HG03558 (cell line): ENCODE data around the gene SDHD.

Source experiments
- ATAC-seq: cut with Tn5 transposase; IDR thresholded peaks from one replicate; pipeline ENCODE4 v1.9.1; 2021; ENCODE audit warnings: moderate number of reproducible peaks; ENCODE audit not compliant: unreplicated experiment; ENCODE audit errors: extremely low read depth

Gene SDHD

GRCh38 chr11:112097734-112098528 lies 11.3 kb downstream of the SDHD start:
- ATAC-seq: no peak

DNA sequence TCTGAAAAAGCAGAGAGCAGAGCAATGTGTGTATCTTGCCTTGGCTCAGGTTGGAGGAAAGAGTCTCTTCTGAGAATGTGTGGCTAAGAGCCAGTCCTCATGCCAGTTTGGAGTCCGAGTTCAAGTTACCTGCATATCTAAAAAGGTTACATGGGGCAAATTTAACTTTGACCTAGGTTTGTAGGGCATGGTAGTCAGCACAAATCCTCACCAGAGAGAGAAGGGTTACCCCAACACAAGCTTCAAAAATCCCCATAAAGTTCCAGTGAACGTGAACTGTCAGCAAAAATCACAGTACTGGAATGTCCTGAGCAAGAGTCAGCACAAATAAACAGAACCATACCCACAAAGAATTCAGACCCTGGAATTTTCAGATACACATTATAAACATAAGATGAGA lies 13.8 kb downstream of the SDHD start:
- no peak for ATAC-seq

- ATAC-seq: no peak
Measured at GRCh38 chr11:112103446-112103845, 16.8 kb downstream of the SDHD start.

DNA sequence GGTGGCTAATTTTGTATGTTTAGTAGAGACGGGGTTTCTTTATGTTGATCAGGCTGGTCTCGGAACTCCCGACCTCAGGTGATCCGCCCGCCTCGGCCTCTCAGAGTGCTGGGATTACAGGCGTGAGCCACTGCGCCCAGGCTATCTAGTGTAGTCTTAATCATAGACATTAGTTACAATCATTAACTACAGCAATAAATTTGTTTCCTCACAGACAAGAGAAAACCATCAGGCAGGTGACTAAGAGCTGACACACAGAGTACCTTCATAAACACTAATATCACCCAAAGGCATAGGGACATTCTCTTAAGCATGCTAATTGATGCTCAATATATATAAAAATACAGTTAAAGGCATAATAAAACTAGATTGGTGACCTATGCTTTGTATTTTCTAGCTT lies 19.4 kb downstream of the SDHD start:
- no peak for ATAC-seq

DNA sequence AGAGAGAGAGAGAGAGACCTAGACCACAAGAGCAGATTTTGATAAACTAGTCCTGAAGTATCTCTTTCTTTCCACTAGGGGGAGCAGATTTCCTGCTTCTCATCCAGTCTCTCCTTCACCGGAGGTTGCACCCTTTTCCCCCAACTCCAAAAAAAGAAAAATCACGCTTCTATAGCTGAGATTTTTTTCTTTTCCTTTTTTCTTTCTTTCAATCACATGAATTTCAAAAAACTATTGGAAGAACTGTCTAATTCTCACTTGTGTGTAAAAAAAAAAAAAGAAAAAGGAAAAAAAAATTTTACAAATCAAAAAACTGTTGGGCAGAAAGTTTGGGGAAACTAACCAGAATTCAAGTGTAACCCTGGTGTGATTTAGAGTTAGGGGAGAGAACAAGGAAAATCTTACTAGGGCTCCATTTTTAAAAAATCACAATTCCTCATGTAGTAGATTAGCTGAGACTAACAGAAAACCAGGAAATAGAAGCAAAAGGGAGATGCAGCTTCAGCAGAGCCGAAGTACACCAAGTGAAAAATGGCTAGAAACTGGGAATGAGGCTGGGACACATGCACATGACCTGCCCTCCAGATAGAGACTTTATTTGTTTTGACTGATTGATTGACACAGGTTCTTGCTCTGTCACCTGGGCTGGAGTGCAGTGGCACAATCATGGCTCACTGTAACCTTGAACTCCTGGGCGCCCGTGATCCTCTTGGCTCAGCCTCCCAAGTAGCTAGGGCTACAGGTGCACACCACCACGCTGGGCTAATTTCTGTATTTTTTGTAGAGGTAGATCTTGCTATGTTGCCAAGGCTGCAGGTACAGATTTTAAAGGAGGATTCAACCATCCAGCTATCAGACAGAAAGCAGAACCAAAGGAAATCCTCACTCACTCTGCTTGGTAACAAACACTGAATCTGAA lies 27.1 kb downstream of the SDHD start:
- no peak for ATAC-seq

DNA sequence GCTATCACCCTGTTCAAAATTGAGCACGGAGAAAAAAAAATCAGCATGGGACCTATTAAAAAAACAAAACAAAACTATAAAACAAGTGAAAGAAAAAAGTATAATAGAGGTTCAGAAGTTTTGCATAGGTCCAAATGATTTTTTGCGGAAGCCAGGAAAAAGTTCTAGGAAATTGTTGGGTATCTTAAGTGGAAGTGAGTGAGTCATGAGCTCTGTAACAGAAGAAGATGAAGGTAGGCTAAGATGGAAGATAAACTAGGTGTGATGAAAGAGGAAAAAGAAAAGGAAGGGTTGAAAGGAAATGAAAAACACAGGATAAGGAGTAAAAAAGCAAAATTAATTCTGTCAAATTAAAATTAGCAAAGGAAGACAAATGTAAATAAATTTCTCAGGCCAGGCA lies 27.8 kb downstream of the SDHD start:
- ATAC-seq: no peak

DNA sequence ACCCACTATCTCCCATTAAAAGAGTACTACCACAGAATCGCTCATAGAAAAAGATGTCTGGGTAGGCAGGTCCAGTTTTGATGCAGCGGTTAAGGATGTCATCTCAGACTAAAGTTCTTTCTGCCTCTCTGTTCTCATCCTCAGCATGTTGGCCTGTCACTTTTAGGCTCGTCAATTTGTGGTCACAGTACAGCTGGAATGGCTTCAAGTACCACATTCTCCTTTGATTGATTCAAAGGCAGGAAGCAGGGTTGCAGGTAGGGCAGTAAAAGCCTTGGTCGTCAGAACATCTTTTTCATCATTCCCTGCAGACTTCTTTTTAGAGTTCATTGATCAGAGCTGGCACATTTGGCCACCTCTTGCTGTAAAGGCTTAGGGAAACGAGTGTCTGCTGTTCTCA lies 28.7 kb downstream of the SDHD start:
- ATAC-seq: no peak

GRCh38 chr11:112118176-112118575 lies 31.5 kb downstream of the SDHD start:
- ATAC-seq: no peak

DNA sequence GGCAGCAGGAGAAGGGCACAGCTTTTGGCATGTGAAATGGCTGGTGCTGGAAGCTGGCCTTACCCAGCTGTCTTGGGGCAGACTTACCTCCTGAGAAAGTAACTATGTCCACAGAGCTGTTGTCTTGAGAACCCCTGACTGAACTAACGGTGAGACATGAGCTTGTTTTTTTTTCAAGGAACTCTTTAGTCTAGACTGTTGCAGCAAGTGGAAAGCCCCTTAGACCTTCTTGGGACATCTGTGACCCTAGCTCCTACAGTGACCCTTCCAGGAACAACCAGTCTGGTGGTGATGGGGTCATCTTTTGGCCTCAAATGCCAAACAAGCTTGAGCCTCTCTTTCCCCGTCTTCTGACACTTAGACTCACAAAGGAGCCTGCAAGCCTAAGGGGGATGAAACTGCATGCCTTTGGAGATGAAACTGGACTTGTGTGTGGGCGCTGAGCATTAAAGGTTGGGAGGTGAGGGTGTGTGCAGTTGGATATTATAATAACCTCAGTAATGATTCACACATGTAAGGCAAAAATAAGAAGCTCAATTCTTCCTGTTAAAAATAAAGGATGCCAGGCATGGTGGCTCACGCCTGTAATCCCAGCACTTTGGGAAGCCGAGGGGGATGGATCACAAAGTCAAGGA lies 35.4 kb downstream of the SDHD start:
- no peak for ATAC-seq

DNA sequence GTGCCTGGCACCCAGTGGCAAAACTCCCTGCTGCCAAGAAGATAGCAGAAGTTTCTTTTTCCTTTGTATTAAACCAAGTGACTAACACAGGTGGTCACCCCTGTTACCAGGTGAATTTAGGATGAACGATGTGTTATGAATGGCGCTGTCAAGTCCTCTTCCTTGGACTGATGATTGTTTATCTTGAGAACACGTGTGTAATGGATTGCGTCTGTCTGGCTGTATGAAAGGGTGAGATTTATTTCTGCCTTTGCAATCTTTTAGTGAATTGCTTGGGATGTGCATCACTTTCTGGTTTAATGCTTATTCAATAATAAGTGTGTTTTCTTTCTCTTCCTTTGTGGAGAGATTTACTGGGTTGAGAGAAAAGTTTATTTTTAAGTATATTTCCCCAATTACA lies 36.5 kb downstream of the SDHD start:
- ATAC-seq: no peak

DNA sequence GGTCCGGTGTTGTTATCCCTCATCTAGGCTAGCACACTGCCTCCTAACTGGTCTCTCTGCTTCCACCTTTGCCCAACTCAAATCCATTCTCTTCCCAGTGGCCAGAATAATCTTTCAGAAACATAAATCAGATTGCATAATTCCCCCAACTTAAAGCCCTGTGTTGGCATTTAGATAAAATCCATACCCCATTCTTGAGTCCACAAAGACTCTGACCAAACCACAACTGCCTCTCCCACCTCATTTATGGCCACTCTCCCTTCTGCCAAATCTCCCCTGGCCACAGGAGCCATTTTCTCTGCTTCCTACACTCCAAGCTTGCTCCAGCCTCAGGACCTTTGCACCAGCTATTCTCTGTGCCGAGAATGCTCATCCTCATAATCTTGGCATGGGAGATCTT lies 40.4 kb downstream of the SDHD start:
- ATAC-seq: no peak

GRCh38 chr11:112128483-112129121 lies 41.9 kb downstream of the SDHD start:
- no peak for ATAC-seq

DNA sequence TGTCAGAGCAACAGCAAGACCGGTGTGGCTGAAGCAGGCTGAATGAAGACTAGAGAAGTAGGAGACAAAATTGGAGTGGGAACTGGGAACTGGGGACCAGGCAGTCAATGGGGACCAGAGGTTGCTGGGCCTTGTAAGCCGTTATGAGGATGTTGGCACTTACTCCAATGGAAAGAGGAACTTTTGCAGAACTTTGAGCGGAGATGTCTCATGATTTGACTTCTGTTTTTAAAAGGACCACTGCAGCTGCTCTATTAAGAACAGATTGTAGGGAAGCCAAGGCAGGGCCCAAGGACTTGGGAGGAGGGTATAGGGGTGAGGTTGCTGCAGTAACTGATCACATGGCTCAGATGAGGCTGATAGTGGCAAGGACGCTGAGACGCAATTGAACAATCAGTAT lies 43.0 kb downstream of the SDHD start:
- ATAC-seq: no peak

DNA sequence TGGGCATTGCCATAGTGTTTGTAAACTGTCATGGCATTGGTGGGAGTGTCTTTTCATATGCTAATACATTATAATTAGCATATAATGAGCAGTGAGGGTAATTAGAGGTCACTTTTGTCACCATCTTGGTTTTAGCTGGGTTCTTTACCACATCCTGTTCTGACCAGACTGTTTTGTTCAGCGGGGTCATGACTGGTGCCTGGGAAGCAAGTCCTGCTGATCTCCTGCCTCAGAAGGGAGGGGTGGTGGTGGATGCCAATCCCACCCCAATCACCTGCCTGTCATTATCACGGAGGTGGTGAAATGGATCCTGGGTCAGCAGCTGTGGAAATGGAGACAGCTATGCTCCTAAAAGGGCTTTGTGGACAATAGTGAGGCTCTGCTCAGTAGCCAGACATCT lies 46.1 kb downstream of the SDHD start:
- no peak for ATAC-seq

DNA sequence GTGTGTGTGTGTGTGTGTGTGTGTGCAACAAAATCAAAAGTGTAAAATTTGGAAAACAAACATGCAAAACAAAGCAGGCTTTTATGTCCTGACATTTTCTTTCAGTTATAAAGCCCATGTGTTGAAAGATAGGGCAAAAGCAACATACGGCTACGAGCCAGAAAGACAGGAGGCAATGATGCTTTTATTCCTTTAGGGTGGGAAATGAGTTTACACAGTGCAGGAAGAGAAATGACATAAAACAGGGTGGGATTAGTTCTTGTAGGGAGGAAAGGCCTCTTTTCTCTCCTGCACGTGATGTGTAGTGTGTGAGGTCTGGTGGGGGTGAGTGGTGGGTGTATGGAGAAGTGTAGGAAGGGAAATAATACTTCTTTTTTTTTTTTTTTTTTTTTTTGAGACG lies 47.8 kb downstream of the SDHD start:
- ATAC-seq: no peak

DNA sequence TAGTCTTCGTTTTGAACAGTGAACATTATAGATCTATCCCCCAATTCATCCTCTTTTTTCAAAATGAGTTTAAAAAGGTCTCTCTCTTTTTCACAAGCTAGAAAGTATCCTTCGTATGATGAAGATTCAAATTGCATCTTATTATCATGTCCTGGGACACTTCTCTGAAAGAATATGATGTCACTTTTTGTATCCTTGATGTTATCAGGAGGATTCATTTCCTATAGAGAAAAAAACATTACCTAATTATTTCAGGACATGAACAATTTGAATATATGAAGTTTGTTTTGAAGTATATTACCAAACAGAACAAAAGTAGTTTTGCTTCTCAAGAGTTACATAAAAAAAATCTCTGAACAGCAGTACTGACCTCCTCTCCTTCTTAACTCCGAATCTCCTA lies 56.9 kb downstream of the SDHD start:
- no peak for ATAC-seq
